ENCODE measurements around the gene PHF21B.

PHF21B gene

GRCh38 chr22:44990810-44991209 is 19.0 kb downstream of the PHF21B start:
- DNase-seq (ENCODE audit: low read depth, low spot score): no peak

GRCh38 chr22:44990328-44990727 is 19.5 kb downstream of the PHF21B start:
- no peak for DNase-seq (ENCODE audit: low read depth, low spot score)

- DNase-seq (ENCODE audit: low read depth, low spot score): no peak
These were observed 21.1 kb downstream of the PHF21B start for GRCh38 chr22:44988671-44989070.

GRCh38 chr22:44986926-44987325 is 22.9 kb downstream of the PHF21B start:
- DNase-seq (ENCODE audit: low read depth, low spot score): no peak

GRCh38 chr22:44985906-44986527 is 23.8 kb downstream of the PHF21B start:
- DNase-seq (ENCODE audit: low read depth, low spot score): no peak

- no peak for DNase-seq (ENCODE audit: low read depth, low spot score)
These were observed 25.8 kb downstream of the PHF21B start for GRCh38 chr22:44983878-44984482.

- DNase-seq (ENCODE audit: low read depth, low spot score): no peak
These were observed 27.4 kb downstream of the PHF21B start for GRCh38 chr22:44982445-44982844.

- DNase-seq (ENCODE audit: low read depth, low spot score): no peak
These were observed 27.9 kb downstream of the PHF21B start for GRCh38 chr22:44981857-44982256.

GRCh38 chr22:44979154-44979553 is 30.7 kb downstream of the PHF21B start:
- no peak for DNase-seq (ENCODE audit: low read depth, low spot score)

- DNase-seq (ENCODE audit: low read depth, low spot score): no peak
These were observed 34.2 kb downstream of the PHF21B start for GRCh38 chr22:44975427-44976262.

GRCh38 chr22:44974454-44974853 is 35.4 kb downstream of the PHF21B start:
- no peak for DNase-seq (ENCODE audit: low read depth, low spot score)

- no peak for DNase-seq (ENCODE audit: low read depth, low spot score)
These were observed 36.0 kb downstream of the PHF21B start for GRCh38 chr22:44973829-44974228.

GRCh38 chr22:44972363-44973083 is 37.3 kb downstream of the PHF21B start:
- no peak for DNase-seq (ENCODE audit: low read depth, low spot score)

GRCh38 chr22:44971651-44972362 is 38.0 kb downstream of the PHF21B start:
- DNase-seq (ENCODE audit: low read depth, low spot score): no peak

GRCh38 chr22:44970291-44970690 is 39.5 kb downstream of the PHF21B start:
- DNase-seq (ENCODE audit: low read depth, low spot score): no peak

- no peak for DNase-seq (ENCODE audit: low read depth, low spot score)
These were observed 40.0 kb downstream of the PHF21B start for GRCh38 chr22:44969817-44970216.

GRCh38 chr22:44968736-44969135 is 41.1 kb downstream of the PHF21B start:
- DNase-seq (ENCODE audit: low read depth, low spot score): no peak

- no peak for DNase-seq (ENCODE audit: low read depth, low spot score)
These were observed 44.6 kb downstream of the PHF21B start for GRCh38 chr22:44965171-44965570.

GRCh38 chr22:44964722-44965078 is 45.1 kb downstream of the PHF21B start:
- DNase-seq (ENCODE audit: low read depth, low spot score): no peak

- DNase-seq (ENCODE audit: low read depth, low spot score): no peak
These were observed 45.7 kb downstream of the PHF21B start for GRCh38 chr22:44963832-44964721.
